ENCODE measurements around the gene APOBEC3A. TPM values are rescaled to one million over a fixed set of nuclear protein-coding genes. Genes with fewer than 3 reads are reported as not detected.

APOBEC3A gene
- total and polyA plus RNA-seq, 2 of the 13 experiments (the other 11 are each of a cell fraction or from before 2014, with no cell fraction given): not detected

- no peak for TF ChIP-seq SRSF4 (IDR thresholded peaks at IDR 0.05; ENCODE audit: low read depth, low read length, poor library complexity, severe bottlenecking)
- no peak for TF ChIP-seq ZNF720 (CRISPR knock-in tag; IDR thresholded peaks at IDR 0.05)
- TF ChIP-seq ZNF639 (CRISPR knock-in tag; conservative IDR thresholded peaks at IDR 0.05): no peak
- TF ChIP-seq TEF (CRISPR knock-in tag; IDR thresholded peaks at IDR 0.05): no peak
- TF ChIP-seq HOXA3 (CRISPR knock-in tag; IDR thresholded peaks at IDR 0.05): no peak
- no peak for TF ChIP-seq KIAA2018 (CRISPR knock-in tag; IDR thresholded peaks at IDR 0.05; ENCODE audit: borderline replicate concordance)
- TF ChIP-seq GABPA (IDR thresholded peaks at IDR 0.05; ENCODE audit: low read depth, low read length): no peak
- peak; percentile 82 for TF ChIP-seq GABPA (CRISPR knock-in tag; IDR thresholded peaks at IDR 0.05; ENCODE audit: low read depth)
- 0 out of 2 replicates have a peak, but pooled peaks have one; percentile 17 for TF ChIP-seq JUN (CRISPR knock-in tag; IDR thresholded peaks at IDR 0.05)
- no peak for TF ChIP-seq FOXJ3 (CRISPR knock-in tag; IDR thresholded peaks at IDR 0.05; ENCODE audit: borderline replicate concordance)
- no peak for TF ChIP-seq HMG20A (CRISPR knock-in tag; IDR thresholded peaks at IDR 0.05; ENCODE audit: borderline replicate concordance)
- TF ChIP-seq ZBTB7A (CRISPR knock-in tag; IDR thresholded peaks at IDR 0.05): no peak
- no peak for TF ChIP-seq MLLT10 (CRISPR knock-in tag; IDR thresholded peaks at IDR 0.05)
- no peak for TF ChIP-seq SP1 (IDR thresholded peaks at IDR 0.05)
- no peak for TF ChIP-seq SP1 (CRISPR knock-in tag; IDR thresholded peaks at IDR 0.05)
- no peak for TF ChIP-seq MTF1 (CRISPR knock-in tag; IDR thresholded peaks at IDR 0.05)
- TF ChIP-seq RXRB (CRISPR knock-in tag; IDR thresholded peaks at IDR 0.05; ENCODE audit: borderline replicate concordance): 0 out of 2 replicates have a peak, but pooled peaks have one; percentile 10
- no peak for TF ChIP-seq ZSCAN5A (CRISPR knock-in tag; IDR thresholded peaks at IDR 0.05; ENCODE audit: borderline replicate concordance)
- TF ChIP-seq ZNF460 (CRISPR knock-in tag; IDR thresholded peaks at IDR 0.05; ENCODE audit: borderline replicate concordance): no peak
These were observed 24.9 kb downstream of the APOBEC3A start, which contains the start of gene APOBEC3B (continued) for GRCh38 chr22:38981992-38982927.
